Epithelial cell of proximal tubule (primary cell): ENCODE results near the gene DSN1. TPM values are rescaled to one million over a fixed set of nuclear protein-coding genes. Genes with fewer than 3 reads are reported as not detected.

ENCODE experiments used
- DNase-seq: peaks from one replicate; pipeline ENCODE4 v3.0.0-alpha.2; 2011; ENCODE audit warnings: low read depth
- H3K4me3 ChIP-seq: 2 replicates; pipeline ENCODE4 v1.5.1; 2011; ENCODE audit warnings: low read depth, mild to moderate bottlenecking, low read length
- total RNA-seq: library from RNA; depleted of rRNA; stranded (reverse); fragments of >200 nt; gene quantifications from 2 replicates; pipeline ENCODE4 v1.2.3, GENCODE V29; 2015
- TF ChIP-seq, protein P1 (sequence below): conservative IDR thresholded peaks from 2 replicates; pipeline ENCODE4 v1.5.1; 2012; ENCODE audit warnings: low read depth, mild to moderate bottlenecking, low read length

DSN1 gene
- total RNA-seq, 1 donor from 2014 or later: 19.8 TPM

DNA sequence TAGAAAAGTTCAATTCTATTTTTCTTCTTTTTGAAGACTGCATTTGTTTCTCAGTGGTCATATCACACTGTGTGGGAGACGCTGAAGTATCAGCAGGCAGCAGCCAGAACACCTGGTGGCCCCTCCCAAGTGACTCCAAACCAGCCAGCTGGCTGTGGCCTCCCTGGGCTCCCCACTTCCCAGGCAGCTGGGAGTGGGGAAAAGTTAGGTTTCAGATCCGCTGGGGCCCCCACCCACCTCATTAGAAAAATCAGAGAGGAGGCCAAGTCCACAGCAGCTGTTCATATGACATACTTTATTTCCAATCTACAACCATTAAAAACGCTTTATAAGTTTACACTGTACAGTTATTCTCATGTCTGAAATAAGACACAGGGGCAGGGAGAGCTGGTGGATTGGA lies 3.6 kb upstream of the DSN1 start:
- TF ChIP-seq, protein P1, sequence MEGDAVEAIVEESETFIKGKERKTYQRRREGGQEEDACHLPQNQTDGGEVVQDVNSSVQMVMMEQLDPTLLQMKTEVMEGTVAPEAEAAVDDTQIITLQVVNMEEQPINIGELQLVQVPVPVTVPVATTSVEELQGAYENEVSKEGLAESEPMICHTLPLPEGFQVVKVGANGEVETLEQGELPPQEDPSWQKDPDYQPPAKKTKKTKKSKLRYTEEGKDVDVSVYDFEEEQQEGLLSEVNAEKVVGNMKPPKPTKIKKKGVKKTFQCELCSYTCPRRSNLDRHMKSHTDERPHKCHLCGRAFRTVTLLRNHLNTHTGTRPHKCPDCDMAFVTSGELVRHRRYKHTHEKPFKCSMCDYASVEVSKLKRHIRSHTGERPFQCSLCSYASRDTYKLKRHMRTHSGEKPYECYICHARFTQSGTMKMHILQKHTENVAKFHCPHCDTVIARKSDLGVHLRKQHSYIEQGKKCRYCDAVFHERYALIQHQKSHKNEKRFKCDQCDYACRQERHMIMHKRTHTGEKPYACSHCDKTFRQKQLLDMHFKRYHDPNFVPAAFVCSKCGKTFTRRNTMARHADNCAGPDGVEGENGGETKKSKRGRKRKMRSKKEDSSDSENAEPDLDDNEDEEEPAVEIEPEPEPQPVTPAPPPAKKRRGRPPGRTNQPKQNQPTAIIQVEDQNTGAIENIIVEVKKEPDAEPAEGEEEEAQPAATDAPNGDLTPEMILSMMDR: no peak
- DNase-seq: no peak
- H3K4me3 ChIP-seq: no peak overlapping the region

DNA sequence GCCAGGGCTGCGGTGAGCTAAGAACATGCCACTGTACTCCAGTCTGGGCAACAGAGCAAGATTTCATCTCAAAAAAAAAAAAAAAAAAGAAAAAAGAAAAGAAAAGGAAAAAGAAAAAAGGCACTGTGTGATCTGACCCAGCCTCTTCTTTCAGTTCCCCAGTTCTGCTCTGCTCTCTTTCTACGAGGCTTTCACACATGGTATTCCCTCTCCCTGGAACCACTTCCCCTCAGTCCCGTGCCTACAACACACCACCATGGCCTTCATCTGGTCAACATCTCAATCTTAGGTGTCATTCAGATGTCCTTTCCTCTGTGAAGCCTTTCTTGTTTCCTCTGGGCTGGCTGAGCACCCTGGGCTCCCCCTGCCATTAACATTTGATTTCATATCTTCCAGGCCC lies 2.3 kb upstream of the DSN1 start:
- H3K4me3 ChIP-seq: no peak overlapping the region
- no peak for DNase-seq
- TF ChIP-seq, protein P1: no peak

DNA sequence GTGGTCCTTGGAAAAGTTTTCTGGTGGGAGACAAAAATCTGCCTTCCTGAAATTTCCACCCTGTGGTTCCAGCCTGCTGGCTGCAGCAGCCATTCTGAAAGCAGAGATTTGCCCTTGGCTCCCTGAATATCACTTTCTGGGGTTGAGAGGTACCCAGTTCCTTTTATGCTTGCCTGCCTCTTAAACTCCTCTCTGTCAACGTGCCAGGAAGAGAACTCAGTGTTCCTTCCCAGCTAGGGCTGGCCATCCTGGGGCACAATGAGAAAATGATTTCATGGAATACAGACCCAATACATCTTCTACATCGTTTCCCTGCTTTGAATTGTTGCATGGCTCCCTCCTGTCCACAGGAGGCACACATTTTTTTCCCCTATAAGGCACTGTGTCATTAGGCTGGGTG lies 1.6 kb upstream of the DSN1 start:
- TF ChIP-seq, protein P1: no peak
- no peak overlapping the region for H3K4me3 ChIP-seq
- no peak for DNase-seq

DNA sequence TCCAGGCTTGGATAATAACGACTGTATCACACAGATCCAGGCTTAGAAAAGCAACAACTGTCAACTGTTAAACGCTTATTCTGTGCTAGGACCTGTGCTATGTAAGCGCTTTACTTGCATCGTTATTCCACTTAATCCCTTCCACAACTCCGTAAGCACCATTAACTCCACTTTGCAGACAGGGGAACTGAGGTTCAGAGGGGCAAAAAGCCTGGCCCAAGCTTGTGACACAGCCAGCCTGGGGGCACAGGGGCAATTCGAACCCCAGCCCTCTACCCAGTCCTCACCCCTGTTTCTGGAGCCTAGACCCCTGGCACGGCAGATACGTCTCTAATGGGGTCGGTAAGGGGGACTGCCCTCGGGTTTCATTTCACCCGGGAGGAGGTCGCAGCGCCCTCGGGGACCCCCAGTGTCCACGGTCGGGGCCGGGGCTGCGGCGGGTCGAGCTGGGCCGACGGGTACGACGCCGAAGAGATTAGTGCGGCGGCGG lies 411 bp downstream of the DSN1 start:
- peak overlapping the region; percentile 96 for H3K4me3 ChIP-seq
- DNase-seq: no peak
- TF ChIP-seq, protein P1: no peak

DNA sequence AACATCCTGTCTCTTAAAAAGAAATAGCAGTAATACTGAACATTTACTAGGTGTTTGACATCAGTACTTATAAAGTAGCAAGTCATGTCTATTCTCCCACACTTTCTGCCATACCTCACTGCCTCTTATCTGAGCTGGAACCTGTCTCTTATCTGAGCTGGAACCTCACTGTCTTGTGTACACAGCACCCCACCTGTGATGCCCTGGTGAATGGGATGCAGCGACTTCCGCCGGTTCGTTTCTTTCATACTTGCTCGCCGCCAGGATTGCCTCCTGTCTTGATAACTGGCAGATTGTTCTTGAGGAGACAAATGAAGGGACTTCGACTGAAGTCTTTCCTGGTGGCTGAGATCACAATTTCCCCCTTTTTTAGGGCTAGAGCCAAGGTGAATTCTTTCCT lies 2.9 kb downstream of the DSN1 start:
- H3K4me3 ChIP-seq: no peak overlapping the region
- no peak for DNase-seq
- TF ChIP-seq, protein P1: no peak

DNA sequence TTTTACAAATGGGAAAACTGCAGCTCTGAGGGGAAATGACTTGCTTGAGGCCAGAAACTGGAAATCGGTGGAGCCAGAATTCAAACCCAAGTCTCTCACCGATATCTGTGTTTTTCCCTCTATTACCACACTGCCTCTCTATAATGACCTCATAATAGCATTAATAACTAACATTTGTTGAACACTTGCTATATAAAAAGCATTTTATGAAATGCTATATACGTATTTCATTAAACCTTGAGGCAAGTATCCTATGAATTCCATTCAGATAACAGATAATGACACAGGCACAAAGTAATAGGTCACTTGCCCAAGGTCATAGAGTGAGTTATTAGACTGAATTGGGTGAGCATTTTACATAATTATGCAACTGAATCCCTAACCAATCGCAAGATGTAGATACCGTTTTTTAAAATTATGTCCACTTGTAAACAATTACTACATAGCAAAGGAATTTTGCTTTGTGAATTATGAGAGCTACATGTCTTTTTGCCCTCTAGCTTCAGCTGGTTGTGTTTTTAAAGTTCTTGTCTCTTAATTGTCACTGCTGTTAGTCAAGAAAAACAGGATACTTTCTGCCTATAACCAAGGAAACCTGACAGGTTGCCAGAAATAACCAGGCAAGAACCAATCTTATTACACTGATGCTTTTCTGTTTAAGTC lies 4.7 kb downstream of the DSN1 start:
- H3K4me3 ChIP-seq: no peak overlapping the region
- DNase-seq: no peak
- TF ChIP-seq, protein P1: no peak

DNA sequence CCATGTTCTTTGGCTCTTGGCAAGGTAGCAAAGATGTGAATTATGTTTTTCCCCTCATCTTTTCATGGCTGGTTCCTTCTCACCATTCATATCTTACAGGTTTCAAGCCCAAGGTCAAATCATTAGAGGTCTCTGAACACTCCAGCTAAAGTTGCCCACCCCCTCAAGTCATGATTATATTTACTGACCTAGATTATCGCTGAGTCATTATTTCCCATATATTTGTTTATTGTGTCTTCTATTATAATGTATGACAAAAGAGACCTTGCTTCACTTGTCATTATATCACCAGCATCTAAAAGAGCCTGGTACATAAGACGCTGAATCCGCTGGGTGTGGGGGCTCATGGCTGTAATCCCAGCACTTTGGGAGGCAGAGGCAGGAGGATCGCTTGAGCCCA lies 12.4 kb downstream of the DSN1 start:
- no peak overlapping the region for H3K4me3 ChIP-seq
- TF ChIP-seq, protein P1: no peak
- DNase-seq: no peak
